ENCODE measurements around the gene EPB41L4B. TPM values are rescaled to one million over a fixed set of nuclear protein-coding genes. Genes with fewer than 3 reads are reported as not detected.

Gene EPB41L4B
- total RNA-seq, 2 donors from 2014 or later: 87.3 to 151 TPM

DNA sequence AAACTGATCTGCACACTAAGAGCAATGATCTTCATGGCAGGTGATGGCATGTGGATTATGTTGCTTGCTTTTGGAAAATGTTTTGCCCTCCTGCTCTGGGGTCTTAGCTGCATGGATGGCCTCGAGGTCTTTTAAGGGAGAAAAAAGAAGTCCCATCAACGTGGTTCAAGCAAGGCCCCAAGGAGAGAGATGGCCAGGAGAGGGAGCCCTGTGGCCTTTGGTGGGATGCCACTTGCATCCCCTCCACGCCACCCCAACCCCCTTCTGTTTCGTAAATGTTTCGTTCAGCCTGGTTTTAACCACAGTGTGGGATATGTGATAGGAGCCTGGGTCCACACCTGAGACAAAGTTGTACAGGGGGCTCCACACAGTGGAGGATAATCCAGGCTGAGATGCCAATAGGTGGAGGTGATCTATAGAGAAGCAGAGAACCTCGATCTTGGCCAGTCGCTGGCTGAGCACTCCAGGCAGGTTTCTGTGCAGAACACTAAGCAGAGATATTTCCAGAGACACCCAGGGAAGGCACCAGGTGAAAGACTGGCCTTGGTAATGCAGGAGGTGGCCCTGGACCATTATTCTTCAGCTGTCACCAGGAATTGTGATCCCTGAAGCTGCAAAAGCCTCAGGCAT is 128.0 kb downstream of the EPB41L4B start:
- no peaks in the 10 kb centered on the region for H3K9me3 ChIP-seq
- DNase-seq: peak; percentile 65
- H3K27me3 ChIP-seq: no peaks in the 10 kb centered on the region
- no peak overlapping the region for H3K9ac ChIP-seq (ENCODE audit: low read depth in 2 of 2, low read length in 2 of 2)
- no peaks in the 10 kb centered on the region for H3K36me3 ChIP-seq
- TF ChIP-seq, protein P1, sequence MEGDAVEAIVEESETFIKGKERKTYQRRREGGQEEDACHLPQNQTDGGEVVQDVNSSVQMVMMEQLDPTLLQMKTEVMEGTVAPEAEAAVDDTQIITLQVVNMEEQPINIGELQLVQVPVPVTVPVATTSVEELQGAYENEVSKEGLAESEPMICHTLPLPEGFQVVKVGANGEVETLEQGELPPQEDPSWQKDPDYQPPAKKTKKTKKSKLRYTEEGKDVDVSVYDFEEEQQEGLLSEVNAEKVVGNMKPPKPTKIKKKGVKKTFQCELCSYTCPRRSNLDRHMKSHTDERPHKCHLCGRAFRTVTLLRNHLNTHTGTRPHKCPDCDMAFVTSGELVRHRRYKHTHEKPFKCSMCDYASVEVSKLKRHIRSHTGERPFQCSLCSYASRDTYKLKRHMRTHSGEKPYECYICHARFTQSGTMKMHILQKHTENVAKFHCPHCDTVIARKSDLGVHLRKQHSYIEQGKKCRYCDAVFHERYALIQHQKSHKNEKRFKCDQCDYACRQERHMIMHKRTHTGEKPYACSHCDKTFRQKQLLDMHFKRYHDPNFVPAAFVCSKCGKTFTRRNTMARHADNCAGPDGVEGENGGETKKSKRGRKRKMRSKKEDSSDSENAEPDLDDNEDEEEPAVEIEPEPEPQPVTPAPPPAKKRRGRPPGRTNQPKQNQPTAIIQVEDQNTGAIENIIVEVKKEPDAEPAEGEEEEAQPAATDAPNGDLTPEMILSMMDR (IDR thresholded peaks at IDR 0.05): peak; percentile 45
- H3K4me3 ChIP-seq: no peak overlapping the region
- intact Hi-C loops (cut with DNase I): loop anchor here (2.0 to 10.0 kb wide), 2 partner anchors 130 to 212 kb away; no protein-coding TSS in a partner anchor
- H3K4me1 ChIP-seq: no peaks in the 10 kb centered on the region
- H3K27ac ChIP-seq: no peak overlapping the region

DNA sequence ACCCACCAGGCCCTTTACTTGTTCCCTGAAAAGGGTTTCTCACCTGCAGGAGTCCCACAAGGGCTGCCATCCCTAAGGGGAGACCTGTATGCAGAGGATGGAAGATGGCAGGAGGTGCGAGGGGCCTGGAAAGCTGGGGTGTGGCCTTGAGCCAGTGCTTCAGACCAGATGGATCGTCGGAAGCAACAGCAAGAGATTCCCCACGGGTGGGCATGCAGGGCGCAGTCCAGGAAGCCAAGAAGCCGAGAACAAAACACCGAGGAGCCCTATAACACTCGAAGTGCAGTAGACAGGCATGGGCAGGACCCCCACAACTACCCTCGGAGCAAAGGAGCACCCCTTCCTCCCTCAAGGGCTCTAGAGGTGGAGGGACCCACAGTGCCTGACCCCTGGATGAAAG is 129.1 kb downstream of the EPB41L4B start:
- no peak overlapping the region for H3K4me3 ChIP-seq
- no peak overlapping the region for H3K9ac ChIP-seq (ENCODE audit: low read depth in 2 of 2, low read length in 2 of 2)
- TF ChIP-seq, protein P1 (IDR thresholded peaks at IDR 0.05): no peak
- H3K27ac ChIP-seq: no peak overlapping the region
- H3K36me3 ChIP-seq: no peaks in the 10 kb centered on the region
- intact Hi-C loops (cut with DNase I): loop anchor here (2.0 to 10.0 kb wide), 2 partner anchors 131 to 213 kb away; no protein-coding TSS in a partner anchor
- no peak for DNase-seq
- H3K27me3 ChIP-seq: no peaks in the 10 kb centered on the region
- H3K9me3 ChIP-seq: no peaks in the 10 kb centered on the region
- no peaks in the 10 kb centered on the region for H3K4me1 ChIP-seq

DNA sequence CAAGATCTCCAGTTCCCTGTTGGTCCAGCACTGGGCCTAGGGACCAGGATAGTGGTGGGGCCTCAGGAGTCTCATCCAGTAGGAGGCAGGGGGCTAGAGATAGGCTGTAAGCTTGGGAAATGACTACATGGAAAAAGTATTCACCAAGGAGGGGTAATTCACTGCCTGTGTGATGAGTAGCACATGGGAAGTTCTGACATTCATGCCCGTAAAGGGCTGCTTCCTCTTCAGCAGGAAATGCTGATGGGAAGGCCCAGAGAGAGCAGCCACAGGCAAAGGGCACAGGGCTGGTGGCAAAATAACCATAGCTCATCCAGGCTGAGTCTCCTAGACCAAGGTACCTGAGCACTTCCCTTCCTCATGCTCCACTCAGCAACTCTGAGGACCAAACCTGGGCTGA is 130.7 kb downstream of the EPB41L4B start:
- no peaks in the 10 kb centered on the region for H3K4me1 ChIP-seq
- TF ChIP-seq, protein P1 (IDR thresholded peaks at IDR 0.05): no peak
- no peak overlapping the region for H3K4me3 ChIP-seq
- no peak overlapping the region for H3K27ac ChIP-seq
- H3K9ac ChIP-seq (ENCODE audit: low read depth in 2 of 2, low read length in 2 of 2): no peak overlapping the region
- no peaks in the 10 kb centered on the region for H3K27me3 ChIP-seq
- H3K36me3 ChIP-seq: no peaks in the 10 kb centered on the region
- H3K9me3 ChIP-seq: no peaks in the 10 kb centered on the region
- intact Hi-C loops (cut with DNase I): loop anchor here (10.0 kb wide), 1 partner anchor 215 kb away; no protein-coding TSS in a partner anchor
- DNase-seq: no peak

DNA sequence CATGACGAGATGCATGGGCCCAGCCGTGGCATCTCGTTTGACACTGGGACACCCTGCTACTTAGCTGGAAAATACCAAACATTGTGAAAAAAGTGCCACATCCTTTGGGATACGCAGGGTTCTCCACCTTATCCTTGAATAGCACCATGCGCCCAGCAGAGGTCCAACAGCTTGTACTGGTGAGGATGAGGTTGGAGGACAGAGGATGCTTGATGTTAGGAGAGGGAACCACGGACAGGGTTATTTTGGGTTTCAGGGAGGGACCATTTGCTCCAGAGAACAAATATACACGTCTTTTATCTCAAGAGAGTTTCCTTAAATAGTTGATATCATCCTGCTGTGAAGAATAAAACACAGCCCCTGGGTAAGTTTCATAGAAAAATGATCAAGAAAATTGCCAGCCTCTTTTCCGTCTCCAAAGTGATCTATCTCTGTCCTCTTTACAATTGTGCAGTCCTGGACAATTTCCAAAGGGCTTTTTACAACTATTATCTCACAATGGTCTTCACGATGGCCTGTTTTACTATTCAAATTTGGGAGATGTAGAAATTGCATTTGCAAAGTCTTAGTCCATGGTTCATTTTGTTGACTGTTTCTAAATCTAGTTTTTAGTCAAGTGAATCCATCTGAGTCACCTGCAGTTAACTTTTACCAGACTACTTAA is 133.9 kb downstream of the EPB41L4B start:
- Histone ChIP-seq H3K27me3 (no peaks in the 10 kb centered on the region), H3K4me1 (no peaks in the 10 kb centered on the region), H3K36me3 (no peaks in the 10 kb centered on the region), H3K27ac (no peak overlapping the region), H3K4me3 (no peak overlapping the region), H3K9me3 (no peaks in the 10 kb centered on the region), H3K9ac (ENCODE audit: low read depth in 2 of 2, low read length in 2 of 2) (no peak overlapping the region)
- TF ChIP-seq, protein P1 (IDR thresholded peaks at IDR 0.05): no peak
- no peak for DNase-seq
- intact Hi-C loops (cut with DNase I): no loop called here

DNA sequence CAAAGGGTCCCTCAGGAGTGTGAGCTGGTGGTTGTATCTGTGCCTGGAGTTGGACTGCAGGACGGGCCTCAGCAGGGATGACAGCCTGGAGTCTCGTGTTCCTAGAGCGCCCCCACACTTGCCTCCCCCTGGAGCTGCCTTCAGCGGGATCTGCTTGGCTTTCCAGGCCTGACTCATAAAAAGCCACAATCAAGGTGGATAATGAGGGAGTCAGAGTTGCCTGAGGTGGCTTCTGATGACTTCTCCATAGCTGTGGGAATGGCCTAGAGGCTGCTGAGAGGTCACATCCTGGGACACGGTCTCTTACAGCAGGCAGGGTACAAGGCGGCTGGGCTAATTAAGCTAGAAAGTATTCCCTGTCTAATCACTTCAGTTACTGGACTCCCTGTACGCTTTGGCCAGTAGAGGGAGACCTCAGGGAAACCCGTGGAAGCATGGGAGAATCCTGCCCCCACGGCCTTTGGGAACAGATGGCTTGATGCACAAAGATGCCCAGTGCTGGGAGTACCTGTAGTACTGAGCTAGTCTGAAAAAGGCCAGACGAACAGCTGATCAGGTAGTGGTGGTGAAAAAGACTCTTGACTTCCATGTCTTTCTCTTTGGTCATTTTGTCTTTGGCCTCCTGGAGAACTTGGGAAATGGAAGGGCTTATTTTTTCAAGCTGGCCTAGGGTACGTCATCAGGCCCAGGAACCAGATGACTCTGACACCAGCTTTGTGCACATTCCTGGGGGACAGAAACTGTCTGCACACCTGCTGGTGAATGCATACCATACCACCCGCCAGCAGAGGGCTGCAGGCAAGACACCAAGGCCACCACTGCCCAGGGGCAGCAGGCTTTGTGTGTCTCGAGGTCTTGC is 137.7 kb downstream of the EPB41L4B start:
- Histone ChIP-seq H3K9me3 (no peaks in the 10 kb centered on the region), H3K27ac (no peak overlapping the region), H3K4me3 (no peak overlapping the region), H3K9ac (ENCODE audit: low read depth in 2 of 2, low read length in 2 of 2) (no peak overlapping the region), H3K4me1 (no peaks in the 10 kb centered on the region), H3K27me3 (no peaks in the 10 kb centered on the region), H3K36me3 (no peaks in the 10 kb centered on the region)
- TF ChIP-seq, protein P1 (IDR thresholded peaks at IDR 0.05): no peak
- DNase-seq: peak; percentile 54
- intact Hi-C loops (cut with DNase I): no loop called here

All from colonic mucosa (tissue), 4 donors.